GM19395 (cell line): ENCODE results near the gene RABGAP1L.
A peak's percentile ranks its signal among the peaks of the same experiment; 100 is the strongest.
"Not testable (repeated sequence)": the region's sequence is repeated elsewhere in the genome, so short reads cannot be mapped to it uniquely, and the experiment has no call there.

Experiments used
- ATAC-seq: cut with Tn5 transposase; IDR thresholded peaks from one replicate; pipeline ENCODE4 v1.9.1; 2021; ENCODE audit warnings: mild to moderate bottlenecking, moderate library complexity; ENCODE audit not compliant: unreplicated experiment

Gene RABGAP1L

DNA sequence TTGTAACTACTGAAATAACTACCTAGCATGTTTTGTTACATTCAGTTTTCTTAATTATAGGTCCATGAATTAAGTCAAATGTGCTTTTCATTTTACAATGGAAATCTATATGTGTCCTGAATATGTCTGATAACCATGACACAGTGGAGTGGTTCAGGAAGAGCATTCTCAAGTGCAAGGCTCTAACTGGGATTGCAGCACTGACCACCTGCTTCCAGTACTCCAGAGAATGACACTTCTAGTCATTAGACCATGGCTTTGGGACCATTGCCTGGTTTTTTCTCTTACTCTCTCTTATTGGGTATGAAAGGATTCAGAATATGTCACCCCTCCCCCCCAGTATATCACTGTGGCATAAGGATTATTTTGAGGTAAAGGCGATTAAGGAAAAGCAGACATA, 635.5 kb downstream of the RABGAP1L start:
- no peak for ATAC-seq

DNA sequence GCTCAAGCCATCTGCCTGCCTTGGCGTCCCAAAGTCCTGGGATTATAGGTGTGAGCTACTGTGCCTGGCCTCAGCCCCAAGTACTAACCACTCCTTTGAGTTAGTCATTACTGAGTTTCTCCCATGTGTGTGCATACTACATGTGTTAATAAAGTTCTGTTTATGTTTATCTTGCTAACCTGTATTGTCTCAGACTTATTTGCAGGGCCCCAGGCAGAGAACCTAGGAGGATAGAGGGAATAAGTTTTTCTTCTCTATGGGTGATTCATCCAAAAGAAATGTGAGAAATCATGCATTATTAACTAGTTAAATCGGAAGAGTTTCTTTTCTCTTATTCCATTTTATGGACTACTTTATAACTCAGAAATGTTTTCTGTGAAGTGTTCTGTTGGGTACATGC, 636.5 kb downstream of the RABGAP1L start:
- no peak for ATAC-seq

DNA sequence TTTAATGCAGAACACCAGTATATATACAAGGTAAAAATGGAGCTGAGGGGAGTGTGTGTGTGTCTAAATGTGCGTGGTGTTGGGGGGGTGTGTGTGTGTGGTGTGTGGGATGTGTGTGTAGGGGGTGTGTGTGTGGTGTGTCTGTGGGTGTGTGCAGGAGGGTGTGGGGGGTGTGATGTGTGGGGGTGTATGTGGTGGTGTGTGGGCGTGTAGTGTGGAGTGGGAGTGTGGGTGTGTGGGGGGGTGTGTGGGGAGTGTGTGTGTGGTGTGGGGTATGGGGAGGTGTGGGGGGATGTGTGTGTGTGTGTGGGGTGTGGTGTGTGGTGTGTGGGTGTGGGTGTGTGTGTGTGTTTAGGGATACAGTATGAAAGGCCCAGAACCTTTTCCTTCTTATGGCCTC, 638.1 kb downstream of the RABGAP1L start:
- no peak for ATAC-seq

DNA sequence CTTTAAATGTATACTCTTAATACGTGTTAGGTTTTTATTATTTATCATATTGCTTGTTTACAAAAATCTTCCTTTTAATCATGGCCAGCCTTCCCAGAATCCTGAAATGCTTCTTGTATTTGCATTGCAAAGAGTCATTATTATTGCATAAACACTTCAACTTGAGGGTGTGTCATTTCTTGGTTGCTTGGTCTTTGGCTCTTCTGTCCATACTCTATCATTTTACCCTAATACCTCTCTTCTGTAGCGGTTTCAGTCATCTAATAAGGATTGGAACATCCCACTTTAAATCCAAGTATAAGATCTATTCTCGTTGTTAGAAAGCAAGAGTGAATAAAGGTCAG, 639.8 kb downstream of the RABGAP1L start:
- ATAC-seq: peak; percentile 10

DNA sequence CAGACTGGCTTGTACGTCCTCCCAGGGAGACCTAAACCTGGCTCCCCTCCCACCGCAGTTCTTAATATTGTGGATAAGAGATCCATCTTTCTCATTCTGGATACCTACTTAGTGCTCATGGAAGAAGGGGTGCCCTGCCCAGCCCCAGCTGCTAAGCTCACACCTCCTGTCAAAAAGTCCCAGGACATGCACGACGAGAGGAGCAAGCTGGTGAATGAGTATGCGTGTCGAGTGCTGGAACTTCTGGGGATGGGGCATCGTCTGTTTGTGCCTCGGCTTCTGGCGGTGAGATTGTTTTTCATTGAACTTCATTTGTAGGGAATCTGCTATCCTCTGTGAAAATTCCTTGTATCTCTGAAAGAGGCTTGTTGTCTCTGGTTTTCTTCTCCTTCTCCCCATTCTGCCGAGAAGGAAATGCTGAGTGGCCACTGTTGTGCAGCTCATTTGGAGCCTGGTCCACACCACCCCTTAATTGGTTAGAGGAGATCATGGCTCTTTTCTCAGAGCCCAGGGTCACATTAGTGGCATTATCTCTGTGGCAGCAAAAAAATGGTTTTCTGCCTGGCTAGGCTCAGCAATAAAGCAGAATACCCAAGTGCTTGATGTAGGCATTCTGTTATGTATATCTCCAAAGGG, 641.0 kb downstream of the RABGAP1L start:
- ATAC-seq: peak; percentile 4

DNA sequence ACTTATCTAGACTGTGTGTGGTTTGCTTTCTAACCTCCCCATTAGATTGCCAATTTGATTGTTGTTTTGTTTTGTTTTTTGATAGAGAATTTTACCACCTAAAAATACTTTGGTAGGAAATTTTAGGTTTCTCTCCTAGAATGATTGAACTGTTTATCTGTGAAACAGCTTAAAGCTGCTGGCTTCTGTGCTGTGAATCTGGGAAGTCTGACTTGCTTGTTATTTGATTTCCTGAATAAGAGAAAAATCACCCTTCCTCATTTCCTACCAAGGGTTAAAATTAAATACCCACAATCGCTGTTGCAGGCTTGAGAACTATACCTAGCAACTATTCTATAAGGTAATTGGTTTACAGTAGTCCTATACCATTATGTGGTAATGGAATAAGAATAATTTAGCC, 641.6 kb downstream of the RABGAP1L start:
- no peak for ATAC-seq

DNA sequence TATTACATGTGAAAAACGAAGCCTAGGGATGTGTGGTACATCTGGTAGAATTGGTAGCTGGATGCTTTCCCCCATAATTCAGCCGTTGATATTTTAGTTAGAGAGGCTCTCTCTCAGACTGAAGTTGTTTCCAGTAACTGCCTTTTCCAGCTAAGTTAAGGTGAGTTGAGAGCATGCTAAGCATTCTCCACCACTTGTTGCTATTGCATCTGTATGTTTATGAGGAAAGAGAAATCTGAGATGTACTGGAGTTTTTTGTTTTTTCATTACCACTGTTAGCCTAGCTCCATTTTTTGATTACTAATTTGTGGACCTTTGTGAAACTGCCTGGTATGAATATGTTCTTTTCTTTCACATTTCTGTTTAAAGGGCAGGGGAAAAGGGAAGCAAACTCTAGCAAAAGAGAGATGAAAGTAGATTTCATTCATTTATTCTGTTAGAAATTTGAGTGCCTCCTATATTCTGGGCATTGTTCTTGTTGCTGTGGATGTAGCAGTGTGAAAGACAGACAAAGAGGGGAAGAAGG, 650.5 kb downstream of the RABGAP1L start:
- ATAC-seq: no peak

DNA sequence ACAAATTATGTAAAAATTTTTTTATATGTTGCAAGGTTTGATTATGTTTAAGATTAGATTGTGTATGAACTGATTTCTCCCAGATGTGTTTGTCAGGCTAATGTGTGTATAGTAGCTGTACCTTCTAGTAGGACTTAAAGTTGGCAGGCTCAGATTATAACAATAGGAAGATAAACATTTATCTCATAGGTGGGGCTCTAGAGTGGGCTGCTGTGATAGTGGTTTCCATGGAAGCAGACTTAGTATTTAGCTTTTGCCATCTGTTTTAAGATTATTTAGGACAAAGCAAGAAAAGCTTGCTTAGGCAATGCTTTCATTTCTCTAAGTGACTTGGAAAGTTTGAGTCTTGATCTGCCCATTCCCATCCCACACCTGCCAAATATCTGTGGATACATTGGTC, 652.7 kb downstream of the RABGAP1L start:
- ATAC-seq: no peak

DNA sequence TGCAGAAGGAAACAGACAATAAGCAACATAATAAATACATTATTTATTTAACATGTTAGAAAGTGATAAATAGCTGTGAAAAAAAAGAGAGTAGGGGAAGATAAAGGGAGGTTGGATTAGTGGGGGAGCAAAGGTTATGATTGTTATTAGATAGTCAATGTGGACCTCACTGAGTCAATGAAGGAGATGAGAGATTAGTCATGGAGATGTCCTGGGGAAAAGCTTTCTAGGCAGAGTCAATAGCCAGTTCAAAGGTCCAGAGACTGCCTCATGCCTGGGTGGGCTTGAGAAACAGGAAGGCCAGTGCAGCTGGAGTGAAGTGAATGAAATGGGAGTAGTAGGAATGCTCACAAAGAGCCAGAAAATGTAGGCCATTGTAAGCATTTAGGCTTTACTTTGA, 653.3 kb downstream of the RABGAP1L start:
- no peak for ATAC-seq

DNA sequence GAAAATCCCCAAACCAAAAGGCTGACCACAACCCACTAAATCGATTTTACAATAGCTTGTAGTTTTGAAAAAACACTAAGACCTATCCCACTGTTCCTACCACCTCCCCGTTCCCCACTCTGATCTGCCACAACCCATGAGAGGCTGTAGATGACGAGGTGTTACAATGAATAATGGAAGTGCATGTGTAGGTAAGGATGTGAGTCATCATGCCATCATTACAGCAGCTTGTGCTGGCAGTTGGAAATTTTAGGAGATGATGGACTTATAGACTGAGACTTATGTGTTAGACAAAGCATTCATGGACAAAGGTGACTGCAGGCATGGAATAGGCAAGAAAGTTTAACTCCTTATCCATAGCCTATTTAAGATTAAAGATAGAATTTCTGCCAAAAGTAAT, 655.7 kb downstream of the RABGAP1L start:
- ATAC-seq: peak; percentile 46

DNA sequence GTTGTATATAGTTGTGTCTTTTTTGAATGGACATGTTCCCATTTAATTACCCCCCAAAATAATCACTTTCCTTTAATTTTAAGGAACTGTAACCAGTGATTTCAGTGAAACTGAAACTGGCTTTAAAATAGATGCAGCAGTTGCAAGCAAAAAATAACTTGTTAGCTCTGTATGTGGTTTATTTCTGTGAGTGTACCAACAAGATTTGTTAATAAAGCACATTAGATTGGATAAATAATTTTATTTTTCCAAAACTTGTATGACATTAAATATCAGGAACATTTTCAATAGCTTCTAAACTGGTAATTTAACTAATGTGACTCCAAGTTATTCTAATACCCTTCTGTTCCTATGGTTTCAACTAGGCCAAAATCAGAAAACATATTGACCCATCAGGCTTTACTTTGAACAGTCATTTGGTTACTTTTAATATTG, 656.2 kb downstream of the RABGAP1L start:
- ATAC-seq: peak; percentile 64

DNA sequence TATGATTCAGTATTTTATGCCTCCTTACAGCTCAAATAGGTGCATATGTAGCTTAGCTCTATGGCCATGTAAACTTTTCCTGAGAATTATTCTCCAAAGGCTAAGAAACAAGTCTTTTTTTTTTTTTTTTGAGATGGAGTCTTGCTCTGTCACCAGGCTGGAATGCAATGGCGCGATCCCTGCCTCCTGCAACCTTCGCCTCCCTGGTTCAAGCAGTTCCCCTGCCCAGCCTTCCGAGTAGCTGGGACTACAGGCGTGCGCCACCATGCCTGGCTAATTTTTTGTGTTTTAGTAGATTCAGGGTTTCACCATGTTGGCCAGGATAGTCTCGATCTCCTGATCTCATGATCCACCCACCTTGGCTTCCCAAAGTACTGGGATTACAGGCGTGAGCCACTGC, 657.3 kb downstream of the RABGAP1L start:
- not testable (repeated sequence) for ATAC-seq

DNA sequence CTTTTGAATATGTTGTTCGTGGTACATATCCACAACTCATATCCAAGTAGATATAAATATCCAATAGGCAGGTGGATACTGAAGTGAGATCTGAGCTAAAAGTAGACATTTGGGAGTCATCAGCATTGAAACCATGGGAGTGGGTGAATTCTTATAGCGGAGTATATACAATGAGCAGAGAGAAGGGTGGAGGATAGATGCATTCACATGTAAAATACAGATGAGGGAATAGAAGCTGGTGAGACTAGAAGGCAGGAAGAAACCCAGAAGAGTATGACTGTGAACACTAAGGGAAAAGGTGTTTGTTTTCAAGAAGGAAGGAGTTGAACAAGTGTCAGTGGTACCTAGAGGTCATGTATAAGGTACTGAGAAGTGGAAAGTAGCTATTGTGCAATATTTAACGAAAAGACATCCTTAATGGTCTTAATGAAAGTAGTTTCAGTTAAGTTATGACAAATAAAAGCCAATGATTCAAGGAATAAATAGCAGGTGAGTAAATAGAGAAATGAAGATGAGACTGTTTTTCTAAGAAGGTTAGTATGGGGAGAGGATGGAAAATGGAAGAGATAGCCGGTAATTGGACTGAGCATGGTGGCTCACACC, 658.8 kb downstream of the RABGAP1L start:
- ATAC-seq: peak; percentile 62

DNA sequence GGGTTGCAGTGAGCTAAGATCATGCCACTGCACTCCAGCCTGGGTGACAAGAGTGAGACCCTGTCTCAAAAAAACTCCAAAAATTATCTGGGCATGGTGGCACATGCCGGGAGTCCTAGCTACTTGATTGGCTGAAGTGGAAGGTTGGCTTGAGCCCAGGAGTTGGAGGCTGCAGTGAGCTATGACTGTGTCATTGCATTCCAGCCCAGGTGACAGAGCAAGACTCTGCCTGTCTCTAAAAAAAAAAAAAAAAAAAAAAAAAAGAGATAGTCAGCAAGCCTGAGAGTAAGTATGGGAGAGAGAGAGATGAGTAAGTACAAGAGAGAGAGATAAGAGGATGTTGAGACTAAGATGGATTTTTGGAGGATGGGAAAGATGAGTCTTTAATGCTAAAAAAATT, 659.6 kb downstream of the RABGAP1L start:
- no peak for ATAC-seq

DNA sequence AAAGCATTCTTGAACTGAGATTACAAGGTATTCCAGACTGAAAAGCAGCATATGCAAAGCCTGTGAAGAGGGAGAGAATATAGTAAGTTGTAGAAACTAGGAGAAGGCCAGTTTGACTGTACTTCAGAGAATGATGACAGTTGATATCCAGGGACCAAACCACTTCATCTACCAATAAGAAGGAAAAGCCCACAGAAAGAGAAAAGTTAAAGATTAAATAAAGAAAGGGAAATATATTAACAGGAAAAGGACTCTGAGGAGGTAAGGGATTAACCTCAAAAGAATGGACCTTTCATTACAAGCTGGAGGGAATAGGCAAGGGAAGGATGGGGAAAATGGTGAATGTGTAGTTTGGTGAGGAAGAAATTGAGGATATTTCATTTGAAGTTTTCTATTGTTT, 660.3 kb downstream of the RABGAP1L start:
- no peak for ATAC-seq

DNA sequence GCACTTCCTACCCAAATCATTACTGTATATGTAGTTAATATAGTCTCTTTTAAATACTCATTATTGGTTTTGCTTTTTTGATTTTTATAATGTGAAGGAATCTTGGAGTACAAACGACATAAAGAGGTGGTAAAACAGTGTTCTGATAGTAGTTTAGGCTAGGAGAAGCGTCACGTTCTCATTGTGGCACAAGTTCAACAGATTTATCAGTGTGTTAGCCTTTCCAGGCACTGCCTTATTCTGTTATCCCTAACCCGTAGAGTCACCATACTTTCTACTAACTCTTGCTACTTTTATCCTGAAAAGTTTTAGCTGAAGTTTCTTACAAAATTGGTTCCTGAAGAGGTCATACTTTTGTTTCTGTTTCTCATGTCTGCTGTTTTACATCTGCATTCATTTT, 665.8 kb downstream of the RABGAP1L start:
- no peak for ATAC-seq

DNA sequence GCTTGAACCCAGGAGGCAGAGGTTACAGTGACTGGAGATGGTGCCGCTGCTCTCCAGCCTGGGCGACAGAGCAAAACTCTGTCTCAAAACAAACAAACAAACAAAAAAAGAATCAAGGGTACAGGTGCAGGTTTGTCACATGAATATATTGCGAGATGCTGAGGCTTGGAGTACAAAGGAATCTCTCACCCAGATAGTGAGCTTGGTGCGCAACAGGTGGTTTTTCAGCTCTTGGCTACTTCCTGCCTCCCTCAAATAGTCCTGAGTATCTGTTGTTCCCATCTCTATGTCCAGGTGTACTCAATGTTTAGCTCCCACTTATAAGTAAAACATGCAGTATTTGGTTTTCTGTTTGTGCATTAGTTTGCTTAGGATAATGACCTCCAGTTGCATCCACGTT, 666.5 kb downstream of the RABGAP1L start:
- ATAC-seq: no peak

DNA sequence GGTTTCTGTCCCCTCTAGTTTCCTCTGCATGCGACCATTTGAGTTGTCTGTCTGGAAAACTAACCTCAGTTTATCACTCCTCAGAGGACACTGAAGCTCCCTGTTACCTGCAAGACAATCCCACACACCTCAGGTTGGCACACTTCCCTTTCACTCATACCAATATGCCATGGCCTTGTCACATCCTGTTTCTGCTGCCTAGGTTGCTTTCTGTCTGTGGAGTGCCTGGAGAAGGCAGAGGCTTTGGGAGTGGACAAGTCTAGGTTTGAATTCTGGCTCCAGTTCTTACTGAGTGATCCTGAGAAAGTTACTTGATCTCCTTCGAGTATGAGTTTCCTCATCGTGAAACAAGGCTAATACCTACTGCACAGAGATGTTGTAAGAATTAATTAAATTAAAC, 668.9 kb downstream of the RABGAP1L start:
- no peak for ATAC-seq

DNA sequence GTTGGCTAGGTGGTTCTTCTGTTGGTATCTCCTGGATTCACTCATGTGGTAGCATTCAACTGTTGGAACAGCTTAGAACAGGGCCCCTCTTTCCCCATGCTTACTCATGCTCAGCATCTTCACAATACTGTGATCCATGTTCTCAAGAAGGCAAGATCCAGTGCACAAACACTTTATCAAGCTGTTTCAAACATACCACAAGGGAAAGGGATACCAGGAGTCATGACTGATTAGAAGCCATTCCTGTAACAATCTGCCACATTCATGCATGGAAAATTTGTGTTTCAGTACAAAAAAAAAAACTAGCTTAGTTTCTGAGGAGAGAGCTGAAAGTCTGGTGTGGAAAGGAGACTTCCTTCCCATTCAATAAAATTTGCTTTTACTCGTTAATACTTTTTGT, 670.7 kb downstream of the RABGAP1L start:
- ATAC-seq: no peak

DNA sequence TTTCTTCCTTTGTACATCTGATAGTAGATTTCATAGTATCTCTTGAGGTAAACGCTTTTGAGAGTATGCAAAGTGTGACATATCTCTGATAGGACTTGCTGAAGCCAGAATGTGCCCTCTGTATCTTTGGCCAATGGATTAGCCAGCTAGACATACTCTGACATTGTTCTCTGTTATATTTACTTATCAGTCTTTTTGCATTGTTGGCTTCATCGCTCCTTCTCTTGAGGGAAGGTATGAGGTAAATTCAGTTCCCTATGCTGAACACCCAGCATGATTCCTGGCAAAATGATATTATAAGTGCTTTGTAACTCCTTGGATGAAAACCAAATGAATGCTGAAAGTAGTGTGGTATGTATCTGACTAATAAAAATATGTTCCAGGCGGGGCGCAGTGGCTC, 677.2 kb downstream of the RABGAP1L start:
- ATAC-seq: no peak

DNA sequence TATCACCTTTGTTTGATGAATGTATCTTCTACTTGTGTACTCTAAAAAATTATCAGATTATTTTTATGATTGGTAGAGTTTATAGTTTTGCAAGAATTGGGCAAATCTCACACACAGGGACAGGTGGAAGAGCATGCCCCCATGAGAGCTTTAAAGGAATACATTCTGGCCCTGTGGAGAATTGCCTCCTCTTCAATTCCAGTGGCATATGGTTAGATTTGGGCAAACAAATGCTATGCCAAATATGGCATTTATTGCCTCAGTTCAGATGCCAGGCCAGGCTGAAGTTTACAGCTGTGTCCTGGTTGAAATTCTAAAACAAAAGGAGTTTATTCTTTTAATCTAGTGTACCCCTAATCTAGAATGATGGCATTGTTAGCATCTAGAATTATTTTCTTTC, 678.1 kb downstream of the RABGAP1L start:
- ATAC-seq: no peak

DNA sequence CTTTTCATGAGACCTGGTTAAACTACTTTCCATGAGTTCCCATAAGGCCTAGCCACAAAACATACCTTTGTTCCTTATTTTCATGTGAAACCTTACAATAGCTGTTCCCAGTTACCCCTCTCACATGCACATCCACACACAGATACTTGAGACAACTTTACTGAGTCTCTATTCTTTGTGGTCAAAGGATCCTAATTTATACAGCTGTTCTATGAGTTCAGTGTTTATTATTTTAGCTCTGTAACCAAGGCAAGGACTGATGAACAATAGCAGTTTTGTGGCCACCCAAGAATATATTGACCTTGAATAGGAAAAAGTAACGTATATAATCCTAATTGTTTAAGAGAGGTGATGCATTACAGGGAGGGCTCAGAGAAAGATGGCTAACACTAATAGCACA, 679.9 kb downstream of the RABGAP1L start:
- ATAC-seq: no peak

DNA sequence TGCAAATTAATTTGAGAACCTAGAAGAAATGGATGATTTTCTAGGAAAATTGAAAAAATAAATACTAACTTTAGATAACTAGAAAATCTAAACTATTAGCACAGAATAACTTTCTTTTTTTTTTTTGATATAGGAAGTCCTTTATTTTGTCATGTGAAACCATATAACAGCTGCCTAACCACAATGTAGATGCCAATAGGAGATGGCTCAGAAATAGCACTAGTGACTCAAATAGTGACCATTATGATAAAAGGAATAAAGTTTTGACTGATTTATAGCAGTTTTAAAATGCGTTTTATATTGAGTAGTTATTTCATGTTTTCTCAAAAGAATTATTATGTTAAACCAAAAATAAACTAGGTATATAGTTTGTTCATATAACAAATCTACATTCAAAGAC, 682.4 kb downstream of the RABGAP1L start:
- ATAC-seq: no peak
